ENCODE measurements around the gene TSPYL6.

Gene TSPYL6

GRCh38 chr2:54233832-54234649 is 22.0 kb downstream of the TSPYL6 start:
- no peak overlapping the region for H3K4me3 Mint-ChIP-seq
- H3K36me3 Mint-ChIP-seq (ENCODE audit: low read depth) = peaks cover 20% of the 10 kb centered on the region
- H3K9me3 Mint-ChIP-seq = peaks cover 27% of the 10 kb centered on the region
- H3K4me1 Mint-ChIP-seq = peaks cover 11% of the 10 kb centered on the region
- no peak overlapping the region for H3K27ac Mint-ChIP-seq
- no peak for TF ChIP-seq CTCF (IDR thresholded peaks at IDR 0.05)
- peaks cover 5% of the 10 kb centered on the region for H3K27me3 Mint-ChIP-seq (ENCODE audit: low read depth, poor library complexity)
- DNase-seq = no peak

GRCh38 chr2:54228945-54229344 is 27.1 kb downstream of the TSPYL6 start:
- Mint-ChIP-seq H3K4me3 (no peak overlapping the region), H3K27ac (no peak overlapping the region), H3K9me3 (peaks cover 13% of the 10 kb centered on the region), H3K27me3 (ENCODE audit: low read depth, poor library complexity) (peaks cover 5% of the 10 kb centered on the region), H3K4me1 (peaks cover 26% of the 10 kb centered on the region), H3K36me3 (ENCODE audit: low read depth) (peaks cover 8% of the 10 kb centered on the region)
- DNase-seq = no peak
- TF ChIP-seq CTCF (IDR thresholded peaks at IDR 0.05) = no peak

- DNase-seq = no peak
- peaks cover 11% of the 10 kb centered on the region for H3K9me3 Mint-ChIP-seq
- peaks cover 26% of the 10 kb centered on the region for H3K4me1 Mint-ChIP-seq
- no peak overlapping the region for H3K4me3 Mint-ChIP-seq
- peaks cover 5% of the 10 kb centered on the region for H3K27me3 Mint-ChIP-seq (ENCODE audit: low read depth, poor library complexity)
- peaks cover 8% of the 10 kb centered on the region for H3K36me3 Mint-ChIP-seq (ENCODE audit: low read depth)
- no peak overlapping the region for H3K27ac Mint-ChIP-seq
- no peak for TF ChIP-seq CTCF (IDR thresholded peaks at IDR 0.05)
Observed at GRCh38 chr2:54227798-54228197, 28.2 kb downstream of the TSPYL6 start.

- H3K4me1 Mint-ChIP-seq = peaks cover 26% of the 10 kb centered on the region
- peaks cover 4% of the 10 kb centered on the region for H3K9me3 Mint-ChIP-seq
- H3K4me3 Mint-ChIP-seq = no peak overlapping the region
- no peaks in the 10 kb centered on the region for H3K27me3 Mint-ChIP-seq (ENCODE audit: low read depth, poor library complexity)
- no peak for DNase-seq
- H3K36me3 Mint-ChIP-seq (ENCODE audit: low read depth) = no peaks in the 10 kb centered on the region
- no peak for TF ChIP-seq CTCF (IDR thresholded peaks at IDR 0.05)
- H3K27ac Mint-ChIP-seq = peak overlapping the region; percentile 21
Observed at GRCh38 chr2:54226260-54226659, 29.8 kb downstream of the TSPYL6 start.

- Mint-ChIP-seq H3K4me3 (no peak overlapping the region), H3K36me3 (ENCODE audit: low read depth) (no peaks in the 10 kb centered on the region), H3K27ac (peak overlapping the region; percentile 45), H3K27me3 (ENCODE audit: low read depth, poor library complexity) (no peaks in the 10 kb centered on the region), H3K4me1 (peaks cover 22% of the 10 kb centered on the region), H3K9me3 (peaks cover 4% of the 10 kb centered on the region)
- no peak for DNase-seq
- no peak for TF ChIP-seq CTCF (IDR thresholded peaks at IDR 0.05)
Observed at GRCh38 chr2:54224997-54225396, 31.0 kb downstream of the TSPYL6 start.

GRCh38 chr2:54213082-54213481 is 42.9 kb downstream of the TSPYL6 start:
- H3K9me3 Mint-ChIP-seq = peaks cover 24% of the 10 kb centered on the region
- H3K4me1 Mint-ChIP-seq = no peaks in the 10 kb centered on the region
- no peak overlapping the region for H3K27ac Mint-ChIP-seq
- peaks cover 6% of the 10 kb centered on the region for H3K36me3 Mint-ChIP-seq (ENCODE audit: low read depth)
- H3K4me3 Mint-ChIP-seq = no peak overlapping the region
- no peaks in the 10 kb centered on the region for H3K27me3 Mint-ChIP-seq (ENCODE audit: low read depth, poor library complexity)
- DNase-seq = no peak
- TF ChIP-seq CTCF (IDR thresholded peaks at IDR 0.05) = no peak
